Natural killer cell treated with Interleukin-12 subunit alpha and Interleukin-12 subunit beta and Interleukin-15 and Interleukin-18, amount 100 ng/mL, for 72 hours (primary cell): ENCODE data around the gene CALY. TPM values are rescaled to one million over a fixed set of nuclear protein-coding genes. Genes with fewer than 3 reads are reported as not detected.

Source experiments
- ATAC-seq, 2 donors: fragments of 150-1000 bp; cut with Tn5 transposase in 1 of 2; sonication (Bioruptor Pico), chemical (Tn5 transposase) in 1 of 2; 2 replicates each; pipeline ENCODE4 v1.10.0; 2021
- DNase-seq: peaks from one replicate; pipeline ENCODE4 v3.0.0; 2022; ENCODE audit warnings: low spot score
- H3K27ac Mint-ChIP-seq, 2 donors: 1 replicate in 1 of 2; 2 replicates in 1 of 2; pipeline ENCODE4 v1.8.0; 2022; ENCODE audit warnings: mixed read lengths in 2 of 2, mild to moderate bottlenecking in 1 of 2, moderate library complexity in 1 of 2
- H3K27me3 Mint-ChIP-seq, 2 donors: 1 replicate in 1 of 2; 2 replicates in 1 of 2; pipeline ENCODE4 v1.8.0; 2022; ENCODE audit warnings: mixed read lengths in 2 of 2
- H3K36me3 Mint-ChIP-seq: one replicate; pipeline ENCODE4 v1.8.0; 2022; ENCODE audit warnings: mixed read lengths
- H3K4me1 Mint-ChIP-seq, 2 donors: 1 replicate in 1 of 2; 2 replicates in 1 of 2; pipeline ENCODE4 v1.8.0; 2022; ENCODE audit warnings: low read depth in 2 of 2, mixed read lengths in 2 of 2, mild to moderate bottlenecking in 1 of 2
- H3K4me3 Mint-ChIP-seq: one replicate; pipeline ENCODE4 v1.8.0; 2022; ENCODE audit warnings: mixed read lengths
- H3K9me3 Mint-ChIP-seq: 2 replicates; pipeline ENCODE4 v1.8.0; 2022; ENCODE audit warnings: mixed read lengths
- total RNA-seq, 2 donors: library from RNA; stranded (reverse); gene quantifications; one replicate each; pipeline ENCODE4 v1.2.3, GENCODE V29; 2022

The CALY gene
- total RNA-seq, 2 donors from 2014 or later: not detected

DNA sequence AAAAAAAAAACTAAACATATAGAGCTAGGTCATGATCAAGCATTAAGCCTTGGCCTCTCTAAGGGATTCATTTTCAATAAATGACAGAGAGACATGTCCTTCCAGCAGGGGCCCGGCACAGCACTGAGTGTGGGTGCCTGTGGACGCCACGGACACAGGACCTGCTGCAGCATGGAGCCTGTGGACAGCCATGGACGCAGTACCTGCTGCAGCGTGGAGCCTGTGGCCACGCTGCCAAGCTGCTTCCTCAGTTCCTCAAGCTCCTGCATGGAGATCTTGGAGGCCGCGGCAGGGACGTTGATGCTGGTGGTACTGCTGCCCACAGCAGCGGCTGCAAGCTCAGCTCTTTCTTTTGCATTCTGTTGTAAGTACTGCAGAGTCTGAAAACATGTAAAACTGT is 37.5 kb downstream of the CALY start:
- H3K27me3 Mint-ChIP-seq: no peaks in the 10 kb centered on the region
- H3K9me3 Mint-ChIP-seq: no peaks in the 10 kb centered on the region
- DNase-seq (no peak), ATAC-seq (no peak)
- peaks cover 11% of the 10 kb centered on the region for H3K36me3 Mint-ChIP-seq
- peaks cover 0 to 16% of the 10 kb centered on the region in 2 donors for H3K4me1 Mint-ChIP-seq
- no peak overlapping the region for H3K27ac Mint-ChIP-seq
- H3K4me3 Mint-ChIP-seq: no peak overlapping the region

DNA sequence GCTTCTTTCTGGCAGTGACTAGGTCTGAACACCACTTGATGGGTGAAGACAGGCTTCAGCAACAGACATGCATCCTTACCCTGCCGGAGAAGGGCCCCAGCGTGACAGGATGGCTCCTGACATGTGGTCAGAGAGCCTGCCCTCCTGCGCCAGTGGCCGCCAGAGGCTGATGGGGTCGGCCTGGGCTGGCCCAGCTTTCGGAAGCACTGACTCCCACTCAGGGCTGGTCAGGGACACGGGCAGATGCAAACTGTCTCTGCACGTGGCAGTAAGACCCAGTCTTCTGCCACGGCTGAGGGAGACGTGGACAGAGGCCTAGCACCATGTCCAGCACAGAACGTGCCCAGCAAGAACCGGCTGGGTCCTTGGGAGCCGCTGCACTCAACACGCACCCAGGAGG is 38.2 kb downstream of the CALY start:
- H3K4me1 Mint-ChIP-seq: peaks cover 0 to 14% of the 10 kb centered on the region in 2 donors
- no peak overlapping the region for H3K27ac Mint-ChIP-seq
- H3K36me3 Mint-ChIP-seq: peaks cover 11% of the 10 kb centered on the region
- ATAC-seq (no peak), DNase-seq (no peak)
- H3K27me3 Mint-ChIP-seq: no peaks in the 10 kb centered on the region
- H3K4me3 Mint-ChIP-seq: no peak overlapping the region
- no peaks in the 10 kb centered on the region for H3K9me3 Mint-ChIP-seq

DNA sequence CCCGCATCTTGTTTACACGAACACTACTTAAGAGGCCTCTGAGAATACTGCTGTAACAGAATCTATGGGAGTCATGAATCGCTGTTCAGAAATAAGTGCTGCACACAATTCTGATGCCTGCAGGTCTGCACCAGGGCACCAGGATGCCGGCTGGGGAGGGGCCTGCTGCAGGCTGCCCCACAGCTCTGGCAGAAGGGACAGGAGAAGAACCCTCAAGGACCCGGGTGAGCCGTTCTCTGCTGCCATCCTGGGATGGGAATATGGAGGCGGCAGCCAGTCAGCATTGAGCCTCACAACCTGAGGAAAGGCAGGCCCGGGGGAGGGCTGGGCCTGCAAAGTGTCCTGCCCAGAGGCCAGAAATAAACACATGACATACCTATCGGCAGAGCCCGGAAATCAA is 39.2 kb downstream of the CALY start:
- no peaks in the 10 kb centered on the region for H3K9me3 Mint-ChIP-seq
- DNase-seq (no peak), ATAC-seq (no peak)
- no peak overlapping the region for H3K27ac Mint-ChIP-seq
- no peaks in the 10 kb centered on the region for H3K27me3 Mint-ChIP-seq
- H3K4me3 Mint-ChIP-seq: no peak overlapping the region
- peaks cover 11% of the 10 kb centered on the region for H3K36me3 Mint-ChIP-seq
- H3K4me1 Mint-ChIP-seq: peaks cover 0 to 10% of the 10 kb centered on the region in 2 donors

DNA sequence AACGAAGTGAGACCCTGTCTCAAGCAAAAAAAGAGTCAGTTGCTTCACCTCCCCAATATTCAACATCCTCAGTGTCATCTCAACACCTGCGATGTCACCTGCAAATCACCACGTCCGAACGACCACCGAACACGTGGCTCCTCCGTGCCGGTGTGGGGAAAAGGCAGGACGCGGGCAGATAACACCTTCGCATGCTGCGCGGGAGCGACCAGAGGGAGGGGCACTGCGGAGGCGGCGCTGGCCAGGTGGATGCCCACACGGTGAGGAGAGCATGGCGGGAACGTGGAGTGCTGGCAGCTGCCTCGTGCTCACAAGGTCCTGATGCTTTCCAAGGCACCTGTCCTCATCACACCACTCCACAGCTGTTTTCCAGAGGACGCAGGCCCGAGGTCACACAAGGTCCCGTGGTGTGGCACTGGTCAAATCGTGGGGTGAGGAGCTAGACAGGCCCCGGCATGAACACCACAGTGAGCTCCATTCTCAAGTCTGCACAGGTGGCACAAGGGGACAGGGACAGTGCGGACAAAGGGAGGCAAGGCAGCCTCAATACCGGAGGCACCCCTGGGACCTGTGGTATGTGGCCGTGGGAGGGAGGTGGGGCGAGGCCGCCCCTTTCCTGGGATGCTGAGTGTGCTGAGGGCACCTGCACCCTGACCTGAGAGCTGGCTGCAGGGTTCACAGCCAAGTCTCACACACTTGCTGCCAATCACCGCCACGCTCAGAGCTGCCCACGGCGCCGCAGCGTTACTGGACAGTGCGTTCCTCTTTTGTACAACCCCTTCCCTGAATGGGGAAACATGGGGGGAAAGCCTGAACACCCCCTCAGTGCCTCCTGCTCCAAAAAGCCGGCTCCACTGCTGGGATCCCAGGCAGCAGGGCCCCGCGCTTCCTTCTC is 41.0 kb downstream of the CALY start:
- H3K9me3 Mint-ChIP-seq: no peaks in the 10 kb centered on the region
- H3K4me1 Mint-ChIP-seq: peaks cover 0 to 8% of the 10 kb centered on the region in 2 donors
- no peak overlapping the region for H3K27ac Mint-ChIP-seq
- H3K36me3 Mint-ChIP-seq: peaks cover 11% of the 10 kb centered on the region
- no peak overlapping the region for H3K4me3 Mint-ChIP-seq
- ATAC-seq: no peak
- H3K27me3 Mint-ChIP-seq: no peaks in the 10 kb centered on the region
- DNase-seq: peak; percentile 51

DNA sequence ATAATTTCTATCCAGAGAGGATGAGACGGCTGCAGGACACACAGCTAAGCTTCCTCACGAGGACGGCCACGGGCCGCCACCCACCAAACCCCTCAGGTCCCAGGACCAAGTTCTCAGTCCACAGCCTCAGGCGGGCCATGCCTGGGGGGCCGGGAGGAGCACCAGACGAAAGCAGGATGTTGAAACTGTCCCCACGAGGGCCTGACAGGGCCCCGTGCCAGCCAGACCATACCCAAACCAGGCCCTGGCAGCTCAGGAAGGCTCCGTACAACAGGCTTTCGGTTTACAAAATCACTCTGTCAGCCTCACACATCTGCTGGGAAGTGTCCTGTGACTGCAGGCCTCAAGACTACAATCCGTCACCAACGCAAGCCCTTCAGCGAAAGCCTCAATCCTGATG is 42.5 kb downstream of the CALY start:
- H3K27ac Mint-ChIP-seq: no peak overlapping the region
- DNase-seq: peak; percentile 15
- ATAC-seq: no peak
- H3K9me3 Mint-ChIP-seq: no peaks in the 10 kb centered on the region
- peaks cover 0 to 4% of the 10 kb centered on the region in 2 donors for H3K4me1 Mint-ChIP-seq
- H3K36me3 Mint-ChIP-seq: peaks cover 7% of the 10 kb centered on the region
- H3K27me3 Mint-ChIP-seq: no peaks in the 10 kb centered on the region
- no peak overlapping the region for H3K4me3 Mint-ChIP-seq

DNA sequence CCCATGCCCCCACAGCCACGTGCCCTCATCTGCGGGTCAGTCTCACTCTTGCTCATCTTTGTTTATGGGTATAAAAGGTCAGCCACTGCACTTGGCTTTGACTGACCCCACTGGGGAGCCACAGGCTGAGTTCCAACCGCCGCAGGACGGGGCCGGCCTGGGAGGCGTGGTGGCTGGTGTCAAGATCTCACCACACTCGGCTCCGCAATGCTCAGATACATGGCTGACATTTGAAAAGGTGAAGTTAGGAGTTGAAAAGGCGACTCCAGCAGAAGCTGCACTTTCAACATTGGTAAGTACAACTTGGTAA is 42.9 kb downstream of the CALY start:
- Mint-ChIP-seq H3K36me3 (peaks cover 11% of the 10 kb centered on the region), H3K27ac (no peak overlapping the region), H3K9me3 (no peaks in the 10 kb centered on the region), H3K27me3 (no peaks in the 10 kb centered on the region), H3K4me3 (no peak overlapping the region), H3K4me1 (peaks cover 0 to 6% of the 10 kb centered on the region in 2 donors)
- ATAC-seq: no peak
- DNase-seq: no peak

DNA sequence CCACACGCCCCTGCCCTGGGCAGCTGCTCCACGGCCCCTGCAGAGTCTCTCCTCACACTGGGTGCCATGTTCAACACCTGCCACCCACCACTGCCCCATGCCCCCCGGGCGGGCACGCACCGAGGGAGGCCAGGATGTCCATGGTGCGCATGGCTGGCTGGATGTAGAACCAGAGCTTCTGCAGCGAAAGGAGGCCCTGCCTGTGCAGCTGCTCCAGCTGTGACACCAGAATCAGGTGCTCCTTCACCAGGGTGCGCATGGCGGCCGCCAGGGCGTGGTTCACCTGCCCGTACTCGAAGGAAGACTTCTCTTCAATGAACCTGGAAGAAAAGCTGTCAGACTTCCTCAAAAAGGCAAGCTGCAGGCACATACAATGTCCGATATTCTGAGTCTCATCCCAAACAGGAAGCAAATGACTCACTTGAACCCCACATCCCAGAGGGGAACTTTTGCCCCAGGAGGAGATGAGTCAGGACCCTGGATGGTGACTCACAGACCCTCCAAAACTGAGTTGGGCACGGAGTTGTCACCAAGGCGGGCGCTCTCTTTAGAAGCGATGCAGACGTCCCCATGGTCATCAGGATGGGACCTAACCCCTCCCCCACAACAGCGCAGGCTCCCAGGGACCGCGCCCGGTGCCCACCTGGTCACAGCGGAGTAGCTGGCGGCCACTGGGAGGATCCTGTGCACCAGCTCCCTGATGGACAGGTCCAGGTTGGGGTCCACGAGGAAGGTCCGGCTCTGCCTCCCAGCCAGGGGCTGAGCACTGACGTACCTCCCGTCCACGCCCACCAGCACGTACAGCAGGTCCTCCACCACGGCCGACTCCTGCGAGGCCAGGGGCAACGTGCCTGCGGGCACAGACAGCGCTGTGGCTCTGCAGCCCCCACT is 43.5 kb downstream of the CALY start:
- Mint-ChIP-seq H3K4me1 (peaks cover 0 to 6% of the 10 kb centered on the region in 2 donors), H3K9me3 (no peaks in the 10 kb centered on the region), H3K27ac (no peak overlapping the region), H3K4me3 (no peak overlapping the region), H3K27me3 (no peaks in the 10 kb centered on the region), H3K36me3 (peaks cover 12% of the 10 kb centered on the region)
- ATAC-seq: no peak
- peak; percentile 42 for DNase-seq

DNA sequence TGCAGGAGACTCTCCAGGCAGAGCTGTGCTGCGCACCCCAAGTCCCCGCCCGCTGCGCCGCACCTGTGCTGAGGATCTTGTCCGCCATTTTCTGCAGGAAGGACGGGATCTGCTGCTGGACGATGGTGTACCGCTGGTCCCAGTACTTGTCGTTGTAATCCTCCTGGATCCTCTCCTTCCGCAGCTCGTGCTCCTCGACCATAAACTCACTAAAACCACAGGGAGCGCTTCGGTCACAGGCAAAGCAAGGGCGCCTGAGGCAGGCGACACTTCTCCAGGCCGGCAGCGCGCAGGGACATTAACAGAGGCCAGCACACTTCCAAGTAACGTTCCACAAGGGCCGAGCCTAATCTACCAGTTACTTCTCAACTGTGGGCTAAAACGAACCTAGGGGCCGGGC is 46.9 kb downstream of the CALY start:
- H3K4me3 Mint-ChIP-seq: no peak overlapping the region
- peaks cover 0 to 15% of the 10 kb centered on the region in 2 donors for H3K4me1 Mint-ChIP-seq
- no peaks in the 10 kb centered on the region for H3K9me3 Mint-ChIP-seq
- ATAC-seq (peak in 1 of 2 donors; percentile 8), DNase-seq (no peak)
- H3K27me3 Mint-ChIP-seq: no peaks in the 10 kb centered on the region
- no peak overlapping the region for H3K27ac Mint-ChIP-seq
- H3K36me3 Mint-ChIP-seq: peaks cover 20% of the 10 kb centered on the region

DNA sequence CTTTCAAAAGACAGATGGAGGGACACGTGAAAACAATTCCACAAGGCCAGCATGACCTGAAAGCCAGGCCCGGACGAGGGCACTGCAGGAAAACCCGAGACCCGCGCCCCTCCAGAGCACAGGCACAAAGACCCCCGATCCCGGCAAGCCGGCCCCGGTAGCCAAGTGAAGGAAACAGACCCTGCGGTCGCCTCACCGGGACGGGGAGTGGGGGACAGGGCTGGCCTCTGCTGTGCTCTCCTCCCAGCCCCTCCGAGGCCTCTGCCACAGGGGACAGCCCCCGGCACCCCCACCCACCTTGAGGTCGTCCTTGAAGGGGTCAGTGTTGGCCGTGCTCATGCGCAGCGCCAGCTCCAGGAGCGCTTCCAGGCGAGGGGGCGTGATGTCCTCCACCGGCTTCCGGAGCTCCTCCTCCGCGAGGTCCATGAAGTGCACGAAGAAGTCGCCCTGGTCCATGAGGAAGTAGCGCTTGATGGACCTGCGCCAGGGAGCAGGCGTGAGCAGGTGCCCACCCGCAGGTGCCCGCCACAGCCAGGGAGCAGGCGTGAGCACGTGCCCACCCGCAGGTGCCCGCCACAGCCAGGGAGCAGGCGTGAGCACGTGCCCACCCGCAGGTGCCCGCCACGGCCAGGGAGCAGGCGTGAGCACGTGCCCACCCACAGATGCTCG is 48.7 kb downstream of the CALY start:
- H3K9me3 Mint-ChIP-seq: no peaks in the 10 kb centered on the region
- H3K36me3 Mint-ChIP-seq: peaks cover 20% of the 10 kb centered on the region
- ATAC-seq (no peak), DNase-seq (no peak)
- H3K27ac Mint-ChIP-seq: no peak overlapping the region
- H3K4me1 Mint-ChIP-seq: peaks cover 0 to 15% of the 10 kb centered on the region in 2 donors
- no peak overlapping the region for H3K4me3 Mint-ChIP-seq
- no peaks in the 10 kb centered on the region for H3K27me3 Mint-ChIP-seq

DNA sequence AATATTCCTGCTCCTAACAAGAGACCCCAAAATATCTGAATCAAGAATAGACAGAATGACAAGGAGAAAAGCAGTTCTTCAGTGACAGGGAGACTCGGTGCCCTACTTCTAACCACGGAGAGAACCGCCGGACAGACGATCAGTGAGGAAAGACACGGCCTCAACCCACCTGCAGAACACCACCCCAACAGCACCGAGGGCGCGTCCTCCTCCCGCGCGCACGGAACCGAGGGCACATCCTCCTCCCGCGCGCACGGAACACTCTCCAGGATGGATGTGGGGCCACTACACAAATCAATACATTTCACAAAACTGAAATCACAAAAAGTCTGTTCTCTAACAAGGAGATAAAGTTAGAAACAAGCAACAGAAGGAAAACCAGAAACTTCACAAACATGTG is 50.3 kb downstream of the CALY start:
- H3K36me3 Mint-ChIP-seq: peaks cover 20% of the 10 kb centered on the region
- ATAC-seq (no peak), DNase-seq (no peak)
- H3K4me1 Mint-ChIP-seq: peaks cover 0 to 18% of the 10 kb centered on the region in 2 donors
- no peaks in the 10 kb centered on the region for H3K9me3 Mint-ChIP-seq
- peak overlapping the region in 1 of 2 donors; percentile 76 for H3K27ac Mint-ChIP-seq
- H3K4me3 Mint-ChIP-seq: no peak overlapping the region
- no peaks in the 10 kb centered on the region for H3K27me3 Mint-ChIP-seq

DNA sequence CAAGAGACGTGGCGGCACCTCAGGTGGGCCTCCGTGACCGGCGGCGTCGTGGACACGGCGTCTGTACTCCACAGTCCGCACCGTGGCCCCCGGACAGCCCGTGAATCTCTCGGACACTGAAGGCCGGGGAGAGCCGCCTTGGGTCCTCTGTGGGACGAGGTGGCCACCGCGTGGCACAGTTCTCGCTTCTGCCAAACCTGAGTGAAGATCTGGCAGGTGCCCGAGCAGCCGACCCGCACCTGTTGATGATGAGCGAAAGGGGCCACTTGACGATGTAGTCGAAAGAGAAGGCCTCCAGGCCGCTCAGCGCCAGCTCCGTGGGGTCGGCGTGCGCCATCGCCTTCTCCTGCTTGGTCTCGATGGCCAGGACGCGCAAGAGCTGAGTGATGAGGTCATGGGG is 51.5 kb downstream of the CALY start:
- H3K36me3 Mint-ChIP-seq: peaks cover 20% of the 10 kb centered on the region
- no peak for DNase-seq
- no peaks in the 10 kb centered on the region for H3K9me3 Mint-ChIP-seq
- no peak overlapping the region for H3K4me3 Mint-ChIP-seq
- no peak for ATAC-seq
- peaks cover 0 to 18% of the 10 kb centered on the region in 2 donors for H3K4me1 Mint-ChIP-seq
- H3K27me3 Mint-ChIP-seq: no peaks in the 10 kb centered on the region
- H3K27ac Mint-ChIP-seq: no peak overlapping the region

DNA sequence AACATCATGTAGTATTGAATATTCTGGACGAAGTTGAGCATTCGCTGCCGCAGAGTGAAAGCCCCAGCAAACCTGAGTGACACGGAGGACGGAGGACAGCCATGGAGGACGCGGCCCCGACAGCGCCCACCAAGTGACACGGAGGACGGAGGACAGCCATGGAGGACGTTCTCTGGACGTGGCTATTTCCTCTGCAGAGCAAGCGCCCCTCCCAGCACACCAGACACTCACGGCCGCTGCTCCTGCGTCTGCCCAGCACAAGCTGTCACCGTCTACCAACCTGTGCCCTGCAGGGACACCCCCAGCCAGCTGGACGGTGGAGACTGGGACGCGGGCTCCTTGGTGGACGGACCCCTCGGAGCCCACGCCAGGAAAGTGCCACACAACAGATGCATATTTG is 52.8 kb downstream of the CALY start:
- no peaks in the 10 kb centered on the region for H3K27me3 Mint-ChIP-seq
- H3K27ac Mint-ChIP-seq: no peak overlapping the region
- peaks cover 17% of the 10 kb centered on the region for H3K36me3 Mint-ChIP-seq
- ATAC-seq (no peak), DNase-seq (no peak)
- H3K4me3 Mint-ChIP-seq: no peak overlapping the region
- peaks cover 11 to 25% of the 10 kb centered on the region in 2 donors for H3K4me1 Mint-ChIP-seq
- H3K9me3 Mint-ChIP-seq: no peaks in the 10 kb centered on the region

DNA sequence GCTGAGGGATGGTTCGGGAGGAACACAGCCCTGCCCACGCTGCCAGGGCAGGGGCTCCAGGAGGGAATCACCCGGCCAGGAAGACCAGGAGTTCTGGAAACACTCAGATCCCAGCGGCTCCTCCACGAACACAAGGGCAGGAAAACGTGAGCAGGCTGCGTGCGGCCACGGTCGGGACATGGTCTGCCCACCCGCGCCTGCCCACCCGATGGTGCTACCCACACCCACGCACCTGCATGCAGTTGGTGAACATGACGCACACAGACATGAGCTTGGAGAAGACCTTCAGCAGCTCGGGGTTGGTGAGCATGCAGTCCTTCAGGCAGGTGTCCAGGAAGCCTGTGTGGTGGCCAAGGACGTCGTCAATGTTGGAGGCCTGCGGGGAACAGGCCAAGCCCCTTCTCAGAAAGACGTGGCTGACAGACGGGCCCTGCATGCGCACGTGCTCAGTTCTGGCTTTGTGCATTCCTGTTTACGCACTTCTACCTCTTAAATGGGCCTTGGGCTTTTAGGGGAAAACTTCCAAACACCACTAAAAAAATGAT is 53.8 kb downstream of the CALY start:
- H3K9me3 Mint-ChIP-seq: no peaks in the 10 kb centered on the region
- peaks cover 21 to 33% of the 10 kb centered on the region in 2 donors for H3K4me1 Mint-ChIP-seq
- H3K27me3 Mint-ChIP-seq: no peaks in the 10 kb centered on the region
- DNase-seq: no peak
- H3K36me3 Mint-ChIP-seq: peaks cover 15% of the 10 kb centered on the region
- no peak overlapping the region for H3K27ac Mint-ChIP-seq
- H3K4me3 Mint-ChIP-seq: no peak overlapping the region
- no peak for ATAC-seq
